Astrocyte (in vitro differentiated cells and primary cell): ENCODE results near the gene FBXW5. TPM values are rescaled to one million over a fixed set of nuclear protein-coding genes. Genes with fewer than 3 reads are reported as not detected.

ENCODE experiments used
- DNase-seq: peaks from one replicate; pipeline ENCODE4 v3.0.0-alpha.2; 2010; ENCODE audit warnings: low read depth
- FAIRE-seq: peaks from 2 replicates; lab custom pipeline; 2011; peaks lifted over from hg19 to GRCh38; lab: Jason Lieb, UNC
- H2AFZ ChIP-seq: 2 replicates; pipeline ENCODE4 v1.6.0; 2012; ENCODE audit warnings: low read depth, low read length, inconsistent platforms
- H3K27ac ChIP-seq: 2 replicates; pipeline ENCODE4 v1.5.1; 2011; ENCODE audit warnings: low read depth, low read length, inconsistent platforms
- H3K27me3 ChIP-seq: 2 replicates; pipeline ENCODE4 v1.6.0; 2011; ENCODE audit warnings: low read length, inconsistent platforms; ENCODE audit not compliant: insufficient read depth
- H3K36me3 ChIP-seq: 2 replicates; pipeline ENCODE4 v1.5.1; 2011; ENCODE audit warnings: low read length, inconsistent platforms; ENCODE audit not compliant: insufficient read depth
- H3K4me1 ChIP-seq: 2 replicates; pipeline ENCODE4 v1.5.1; 2011; ENCODE audit warnings: low read length, inconsistent platforms; ENCODE audit not compliant: insufficient read depth
- H3K4me2 ChIP-seq: 2 replicates; pipeline ENCODE4 v1.6.0; 2012; ENCODE audit warnings: low read length, inconsistent platforms
- H3K4me3 ChIP-seq: 2 replicates; pipeline ENCODE4 v1.5.1; 2011; ENCODE audit warnings: low read depth, mild to moderate bottlenecking, low read length, inconsistent platforms; ENCODE audit not compliant: insufficient read depth
- H3K79me2 ChIP-seq: 2 replicates; pipeline ENCODE4 v1.6.0; 2012; ENCODE audit warnings: mild to moderate bottlenecking, low read length, inconsistent platforms; ENCODE audit not compliant: insufficient read depth
- H3K9ac ChIP-seq: 2 replicates; pipeline ENCODE4 v1.6.0; 2012; ENCODE audit warnings: mild to moderate bottlenecking, low read length, inconsistent platforms
- H3K9me3 ChIP-seq: 2 replicates; pipeline ENCODE4 v1.5.1; 2012; ENCODE audit warnings: low read depth, mild to moderate bottlenecking, low read length, inconsistent platforms; ENCODE audit not compliant: insufficient read depth
- H4K20me1 ChIP-seq: 2 replicates; pipeline ENCODE4 v1.6.0; 2012; ENCODE audit warnings: low read length, inconsistent platforms; ENCODE audit not compliant: insufficient read depth
- H3K27ac Mint-ChIP-seq: one replicate; pipeline ENCODE4 v1.8.0; 2021; ENCODE audit warnings: mild to moderate bottlenecking, mixed read lengths; ENCODE audit not compliant: unreplicated experiment
- H3K27me3 Mint-ChIP-seq: one replicate; pipeline ENCODE4 v1.8.0; 2021; ENCODE audit warnings: low read depth, mixed read lengths; ENCODE audit not compliant: unreplicated experiment
- H3K36me3 Mint-ChIP-seq: one replicate; pipeline ENCODE4 v1.8.0; 2021; ENCODE audit warnings: low read depth, mixed read lengths; ENCODE audit not compliant: unreplicated experiment
- H3K4me1 Mint-ChIP-seq: one replicate; pipeline ENCODE4 v1.8.0; 2021; ENCODE audit warnings: low read depth, mixed read lengths; ENCODE audit not compliant: unreplicated experiment
- H3K4me3 Mint-ChIP-seq: one replicate; pipeline ENCODE4 v1.8.0; 2021; ENCODE audit warnings: mild to moderate bottlenecking, moderate library complexity, mixed read lengths; ENCODE audit not compliant: unreplicated experiment
- H3K9me3 Mint-ChIP-seq: one replicate; pipeline ENCODE4 v1.8.0; 2021; ENCODE audit warnings: mild to moderate bottlenecking, mixed read lengths; ENCODE audit not compliant: unreplicated experiment
- EZH2 ChIP-seq: IDR thresholded peaks from 2 replicates; pipeline ENCODE4 v1.6.1; 2012; ENCODE audit warnings: mild to moderate bottlenecking, low read length, inconsistent platforms; ENCODE audit not compliant: insufficient read depth
- total RNA-seq: library from RNA; stranded (reverse); gene quantifications from 2 replicates; pipeline ENCODE4 v1.2.1, GENCODE V29; 2021
- TF ChIP-seq, protein P1 (sequence below): IDR thresholded peaks from 2 replicates; pipeline ENCODE4 v1.5.1; 2011; ENCODE audit warnings: low read depth, mild to moderate bottlenecking, inconsistent platforms, low read length, moderate library complexity; ENCODE audit not compliant: insufficient read depth

Gene FBXW5
- total RNA-seq, 1 donor from 2014 or later, result 70.4 TPM

DNA sequence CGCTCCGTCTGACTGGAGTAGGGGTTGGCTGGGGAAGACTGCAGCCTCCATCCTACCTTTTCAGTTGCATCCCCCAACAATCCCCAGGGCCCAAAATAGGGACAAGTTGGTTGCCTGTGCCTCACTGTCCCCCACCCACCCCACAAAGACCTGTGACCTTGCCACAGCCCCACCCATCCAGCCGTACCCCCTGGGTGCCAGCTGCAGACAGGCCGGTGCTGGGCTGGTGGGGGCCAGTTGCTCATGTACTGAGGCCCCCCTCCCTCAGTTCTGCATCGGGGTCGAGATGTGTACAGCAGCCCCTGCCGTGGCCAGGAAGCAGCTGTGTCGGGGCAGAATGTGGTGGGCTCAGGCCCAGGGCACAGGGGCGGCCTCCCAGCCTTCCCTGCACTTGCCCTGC lies 38.6 kb upstream of the FBXW5 start:
- Histone ChIP-seq H3K4me2 (no peak overlapping the region), H3K79me2 (no peaks in the 10 kb centered on the region), H4K20me1 (no peaks in the 10 kb centered on the region), H3K9me3 (no peaks in the 10 kb centered on the region), H3K27ac (no peak overlapping the region), H3K9ac (no peak overlapping the region), H3K4me1 (no peaks in the 10 kb centered on the region), H3K4me3 (no peak overlapping the region), H2AFZ (no peak overlapping the region), H3K36me3 (no peaks in the 10 kb centered on the region), H3K27me3 (peaks cover 21% of the 10 kb centered on the region)
- H3K4me3 Mint-ChIP-seq, result no peak overlapping the region
- FAIRE-seq (no peak), DNase-seq (no peak)
- no peaks in the 10 kb centered on the region for H3K4me1 Mint-ChIP-seq
- H3K36me3 Mint-ChIP-seq, result peaks cover 5% of the 10 kb centered on the region
- TF ChIP-seq, protein P1, sequence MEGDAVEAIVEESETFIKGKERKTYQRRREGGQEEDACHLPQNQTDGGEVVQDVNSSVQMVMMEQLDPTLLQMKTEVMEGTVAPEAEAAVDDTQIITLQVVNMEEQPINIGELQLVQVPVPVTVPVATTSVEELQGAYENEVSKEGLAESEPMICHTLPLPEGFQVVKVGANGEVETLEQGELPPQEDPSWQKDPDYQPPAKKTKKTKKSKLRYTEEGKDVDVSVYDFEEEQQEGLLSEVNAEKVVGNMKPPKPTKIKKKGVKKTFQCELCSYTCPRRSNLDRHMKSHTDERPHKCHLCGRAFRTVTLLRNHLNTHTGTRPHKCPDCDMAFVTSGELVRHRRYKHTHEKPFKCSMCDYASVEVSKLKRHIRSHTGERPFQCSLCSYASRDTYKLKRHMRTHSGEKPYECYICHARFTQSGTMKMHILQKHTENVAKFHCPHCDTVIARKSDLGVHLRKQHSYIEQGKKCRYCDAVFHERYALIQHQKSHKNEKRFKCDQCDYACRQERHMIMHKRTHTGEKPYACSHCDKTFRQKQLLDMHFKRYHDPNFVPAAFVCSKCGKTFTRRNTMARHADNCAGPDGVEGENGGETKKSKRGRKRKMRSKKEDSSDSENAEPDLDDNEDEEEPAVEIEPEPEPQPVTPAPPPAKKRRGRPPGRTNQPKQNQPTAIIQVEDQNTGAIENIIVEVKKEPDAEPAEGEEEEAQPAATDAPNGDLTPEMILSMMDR, result no peak
- no peak for TF ChIP-seq EZH2
- no peak overlapping the region for H3K27ac Mint-ChIP-seq
- no peaks in the 10 kb centered on the region for H3K9me3 Mint-ChIP-seq
- H3K27me3 Mint-ChIP-seq, result peaks cover 30% of the 10 kb centered on the region

DNA sequence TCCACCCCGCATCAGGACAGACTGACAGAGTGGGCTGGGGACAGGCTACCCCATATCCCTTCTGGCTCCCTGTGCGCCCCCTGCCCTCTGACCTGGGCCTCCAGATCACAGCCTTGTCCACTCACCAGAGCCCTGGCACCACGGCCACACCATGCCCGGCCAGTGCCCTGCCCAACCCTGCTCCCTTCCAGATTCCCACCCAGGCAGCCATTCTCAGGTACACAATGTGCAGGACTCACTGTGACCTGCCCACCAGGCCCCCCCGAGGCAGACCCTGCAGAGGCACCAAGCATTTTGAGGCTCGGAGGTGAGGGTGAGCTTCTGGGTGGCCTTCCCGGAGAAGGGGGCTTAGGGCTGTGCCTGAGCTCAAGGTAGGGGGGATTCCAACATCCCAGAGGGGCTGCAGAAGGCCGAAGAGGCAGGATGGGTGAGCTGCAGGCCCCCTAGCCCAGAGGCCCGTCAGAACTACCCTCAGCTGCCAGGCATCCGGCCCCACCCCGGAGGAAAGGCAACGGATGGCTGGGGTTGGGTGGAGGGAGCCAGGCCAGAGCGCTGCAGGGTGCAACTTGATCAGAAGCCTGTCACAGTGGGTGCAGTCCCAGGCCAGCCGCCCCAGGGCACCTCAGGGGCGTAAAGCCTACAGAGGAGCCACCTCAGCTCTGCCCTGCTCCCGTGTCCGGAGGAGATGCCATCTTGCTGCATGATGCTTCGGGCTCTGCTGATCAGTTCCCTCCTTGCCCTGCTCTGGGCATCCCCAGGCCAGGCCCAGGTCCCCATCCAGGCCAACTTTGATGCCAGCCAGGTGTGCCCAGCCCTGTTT lies 37.9 kb upstream of the FBXW5 start, which contains the start of gene LCNL1:
TSS of gene LCNL1 (plus strand) at position 762 of the 820 bp plus-strand sequence. CDS start 594 bp downstream, outside the sequence.
- no peak within 1 kb of the TSS for H2AFZ ChIP-seq
- H3K36me3 ChIP-seq, result no peaks in the 10 kb centered on the region
- Mint-ChIP-seq H3K36me3 (peaks cover 3% of the 10 kb centered on the region), H3K27ac (no peak within 1 kb of the TSS), H3K27me3 (peaks cover 23% of the 10 kb centered on the region), H3K4me1 (no peaks in the 10 kb centered on the region), H3K9me3 (no peaks in the 10 kb centered on the region), H3K4me3 (no peak within 1 kb of the TSS)
- no peak within 1 kb of the TSS for H3K27ac ChIP-seq
- no peak within 1 kb of the TSS for H3K9ac ChIP-seq
- H3K79me2 ChIP-seq, result no peaks in the 10 kb centered on the region
- H3K27me3 ChIP-seq, result peaks cover 21% of the 10 kb centered on the region
- TF ChIP-seq, protein P1, result no peak
- no peak for TF ChIP-seq EZH2
- FAIRE-seq (no peak), DNase-seq (no peak)
- H4K20me1 ChIP-seq, result no peaks in the 10 kb centered on the region
- H3K4me1 ChIP-seq, result peaks cover 4% of the 10 kb centered on the region
- no peaks in the 10 kb centered on the region for H3K9me3 ChIP-seq
- H3K4me2 ChIP-seq, result no peak within 1 kb of the TSS
- no peak within 1 kb of the TSS for H3K4me3 ChIP-seq
